GM12891 (cell line): ENCODE results near the gene TAS1R2.

Experiments
- PAX5 ChIP-seq: IDR thresholded peaks from 2 replicates; pipeline ENCODE4 v1.6.1; 2011; ENCODE audit warnings: low read length, moderate library complexity, mild to moderate bottlenecking; ENCODE audit not compliant: insufficient read depth, severe bottlenecking
- POLR2A ChIP-seq: IDR thresholded peaks from 2 replicates; pipeline ENCODE4 v1.6.1; 2011; ENCODE audit warnings: low read depth, low read length, control low read depth
- POLR2AphosphoS5 ChIP-seq: IDR thresholded peaks from 2 replicates; pipeline ENCODE4 v1.6.1; 2011; ENCODE audit warnings: low read depth, low read length, control low read depth
- POU2F2 ChIP-seq: IDR thresholded peaks from 2 replicates; pipeline ENCODE4 v1.6.1; 2011; ENCODE audit warnings: low read depth, mild to moderate bottlenecking, control low read depth, low read length, moderate library complexity
- TAF1 ChIP-seq: IDR thresholded peaks from 2 replicates; pipeline ENCODE4 v1.6.1; 2011; ENCODE audit warnings: low read depth, low read length, control low read depth

DNA sequence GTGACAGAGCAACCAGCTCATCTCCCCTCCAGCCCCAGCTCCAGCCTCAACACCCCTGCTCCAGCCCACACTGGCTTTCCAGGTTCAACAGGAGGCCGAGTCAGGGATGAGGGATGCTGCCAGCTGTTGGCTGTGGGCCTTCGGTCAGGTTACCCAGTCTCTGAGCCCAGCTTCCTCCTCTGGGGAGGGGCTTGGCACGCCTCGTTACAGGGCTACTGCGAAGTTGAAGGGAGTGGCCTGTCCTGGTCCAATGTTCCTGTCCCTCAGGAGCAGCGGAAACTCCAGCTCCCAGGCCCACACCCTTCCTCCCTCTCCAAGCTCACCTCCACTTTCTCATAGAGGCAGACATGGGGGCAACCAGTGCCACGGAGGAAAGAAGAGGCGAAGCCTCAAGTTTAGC lies 15.1 kb upstream of the TAS1R2 start:
- TF ChIP-seq POLR2A (no peak), POLR2AphosphoS5 (no peak), TAF1 (no peak), PAX5 (no peak), POU2F2 (no peak)
